Mammary epithelial cell (primary cell): ENCODE results near the gene ADAMTSL2.

ENCODE experiments used
- EZH2 ChIP-seq: IDR thresholded peaks from 2 replicates; pipeline ENCODE4 v1.6.1; 2012; ENCODE audit warnings: low read length, inconsistent platforms, borderline replicate concordance
- TF ChIP-seq, protein P1 (sequence below), 2 donors: IDR thresholded peaks in 1 of 2; conservative IDR thresholded peaks in 1 of 2; 2 replicates each; pipeline ENCODE4 v1.5.1; 2011 to 2012; ENCODE audit warnings: inconsistent platforms in 2 of 2, low read length in 2 of 2, mild to moderate bottlenecking in 2 of 2, control low read depth in 1 of 2, low read depth in 1 of 2; ENCODE audit not compliant: insufficient read depth in 1 of 2; ENCODE audit errors: extremely low read depth in 1 of 2

DNA sequence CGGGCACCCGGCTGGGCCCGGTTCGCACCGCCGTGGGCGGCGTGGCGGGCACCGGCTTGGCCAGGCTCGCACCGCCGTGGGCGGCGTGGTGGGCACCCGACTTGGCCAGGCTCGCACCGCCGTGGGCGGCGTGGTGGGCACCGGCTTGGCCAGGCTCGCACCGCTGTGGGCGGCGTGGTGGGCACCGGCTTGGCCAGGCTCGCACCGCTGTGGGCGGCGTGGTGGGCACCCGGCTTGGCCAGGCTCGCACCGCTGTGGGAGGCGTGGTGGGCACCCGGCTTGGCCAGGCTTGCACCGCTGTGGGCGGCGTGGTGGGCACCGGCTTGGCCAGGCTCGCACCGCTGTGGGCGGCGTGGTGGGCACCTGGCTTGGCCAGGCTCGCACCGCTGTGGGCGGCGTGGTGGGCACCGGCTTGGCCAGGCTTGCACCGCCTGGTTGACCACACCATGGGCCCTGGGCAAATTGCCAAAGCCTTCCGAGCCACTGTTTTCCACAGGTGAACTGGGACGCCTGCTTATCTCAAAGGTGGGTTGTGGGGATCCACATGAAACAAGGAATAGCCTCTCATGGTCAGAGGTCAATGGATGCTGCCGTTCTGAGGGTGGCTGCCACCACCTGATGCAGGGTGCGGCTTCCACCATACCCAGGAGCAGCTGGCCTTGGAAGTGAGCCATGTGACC, 28.2 kb downstream of the ADAMTSL2 start:
- TF ChIP-seq, protein P1, sequence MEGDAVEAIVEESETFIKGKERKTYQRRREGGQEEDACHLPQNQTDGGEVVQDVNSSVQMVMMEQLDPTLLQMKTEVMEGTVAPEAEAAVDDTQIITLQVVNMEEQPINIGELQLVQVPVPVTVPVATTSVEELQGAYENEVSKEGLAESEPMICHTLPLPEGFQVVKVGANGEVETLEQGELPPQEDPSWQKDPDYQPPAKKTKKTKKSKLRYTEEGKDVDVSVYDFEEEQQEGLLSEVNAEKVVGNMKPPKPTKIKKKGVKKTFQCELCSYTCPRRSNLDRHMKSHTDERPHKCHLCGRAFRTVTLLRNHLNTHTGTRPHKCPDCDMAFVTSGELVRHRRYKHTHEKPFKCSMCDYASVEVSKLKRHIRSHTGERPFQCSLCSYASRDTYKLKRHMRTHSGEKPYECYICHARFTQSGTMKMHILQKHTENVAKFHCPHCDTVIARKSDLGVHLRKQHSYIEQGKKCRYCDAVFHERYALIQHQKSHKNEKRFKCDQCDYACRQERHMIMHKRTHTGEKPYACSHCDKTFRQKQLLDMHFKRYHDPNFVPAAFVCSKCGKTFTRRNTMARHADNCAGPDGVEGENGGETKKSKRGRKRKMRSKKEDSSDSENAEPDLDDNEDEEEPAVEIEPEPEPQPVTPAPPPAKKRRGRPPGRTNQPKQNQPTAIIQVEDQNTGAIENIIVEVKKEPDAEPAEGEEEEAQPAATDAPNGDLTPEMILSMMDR (conservative IDR thresholded peaks at IDR 0.05 in 1 of 2, IDR thresholded peaks at IDR 0.05 in 1 of 2; ENCODE audit: extremely low read depth in 1 of 2, insufficient read depth in 1 of 2, low read depth in 1 of 2, low read length in 2 of 2) = no peak
- peak; percentile 24 for TF ChIP-seq EZH2
